ENCODE measurements around the gene TFCP2L1.
"Not testable (repeated sequence)": the region's sequence is repeated elsewhere in the genome, so short reads cannot be mapped to it uniquely, and the experiment has no call there.

The TFCP2L1 gene

GRCh38 chr2:121269436-121269835 is 15.6 kb downstream of the TFCP2L1 start:
- not testable (repeated sequence) for DNase-seq (ENCODE audit: low read depth in 1 of 2, low spot score in 1 of 2)

DNA sequence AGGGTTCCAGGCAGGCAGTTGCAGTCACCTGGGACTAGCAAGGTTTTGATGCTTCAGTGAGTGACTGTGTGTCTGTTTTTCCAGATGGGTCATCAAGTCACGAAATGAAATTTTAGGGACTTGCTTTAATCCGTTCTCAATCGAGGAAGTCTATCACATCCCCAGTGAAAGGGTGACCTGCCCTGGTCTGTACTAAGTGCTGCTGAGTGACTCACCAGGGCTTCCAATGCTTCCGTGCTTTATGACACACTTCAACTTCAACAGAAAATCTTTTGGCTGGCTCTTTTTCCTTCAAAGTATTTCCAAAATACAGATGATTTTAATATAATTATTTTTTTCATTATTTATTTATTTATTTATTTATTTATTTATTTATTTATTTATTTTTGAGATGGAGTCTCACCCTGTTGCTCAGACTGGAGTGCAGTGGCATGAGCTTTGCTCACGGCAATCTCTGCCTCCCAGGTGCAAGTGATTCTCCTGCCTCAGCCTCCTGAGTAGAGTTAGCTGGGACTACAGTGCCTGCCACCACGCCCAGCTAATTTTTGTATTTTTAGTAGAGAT is 18.4 kb downstream of the TFCP2L1 start:
- DNase-seq (ENCODE audit: low read depth in 1 of 2, low spot score in 1 of 2) = no peak

DNA sequence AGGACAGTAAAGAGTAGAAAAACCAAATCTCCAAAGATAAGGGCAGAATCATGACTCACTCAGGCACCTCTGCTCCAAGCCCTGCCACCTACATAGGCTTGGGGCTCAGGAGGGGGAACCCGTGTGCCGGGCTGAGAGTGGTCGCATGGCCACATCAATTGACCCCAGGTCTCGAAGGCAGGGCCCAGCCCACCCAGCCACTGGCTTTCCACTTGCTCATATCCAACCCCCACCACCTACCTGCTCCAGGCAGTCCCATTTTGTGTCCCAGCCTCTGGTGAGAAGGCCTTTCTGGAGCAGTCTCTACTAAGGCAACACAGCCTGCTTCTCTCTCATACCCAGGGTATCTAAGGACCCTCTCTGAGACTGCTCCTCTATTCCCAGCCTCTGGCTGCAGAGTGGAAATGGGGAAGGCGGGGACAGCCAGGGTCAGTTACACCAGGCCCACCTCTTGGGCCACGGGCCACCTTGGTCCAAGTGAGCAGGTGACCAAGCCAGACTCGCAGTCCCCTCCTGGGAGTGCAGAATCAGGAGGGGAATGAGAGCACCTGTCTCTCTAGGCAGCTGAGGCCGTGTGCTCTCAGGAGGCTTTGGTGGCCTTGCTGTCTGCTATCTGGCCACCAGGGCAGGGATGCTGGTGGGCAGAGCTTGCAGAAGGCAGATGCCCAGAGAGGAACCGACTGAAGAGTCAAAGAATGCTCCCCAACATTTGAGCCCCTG is 20.8 kb downstream of the TFCP2L1 start:
- DNase-seq (ENCODE audit: low read depth in 1 of 2, low spot score in 1 of 2) = no peak

DNA sequence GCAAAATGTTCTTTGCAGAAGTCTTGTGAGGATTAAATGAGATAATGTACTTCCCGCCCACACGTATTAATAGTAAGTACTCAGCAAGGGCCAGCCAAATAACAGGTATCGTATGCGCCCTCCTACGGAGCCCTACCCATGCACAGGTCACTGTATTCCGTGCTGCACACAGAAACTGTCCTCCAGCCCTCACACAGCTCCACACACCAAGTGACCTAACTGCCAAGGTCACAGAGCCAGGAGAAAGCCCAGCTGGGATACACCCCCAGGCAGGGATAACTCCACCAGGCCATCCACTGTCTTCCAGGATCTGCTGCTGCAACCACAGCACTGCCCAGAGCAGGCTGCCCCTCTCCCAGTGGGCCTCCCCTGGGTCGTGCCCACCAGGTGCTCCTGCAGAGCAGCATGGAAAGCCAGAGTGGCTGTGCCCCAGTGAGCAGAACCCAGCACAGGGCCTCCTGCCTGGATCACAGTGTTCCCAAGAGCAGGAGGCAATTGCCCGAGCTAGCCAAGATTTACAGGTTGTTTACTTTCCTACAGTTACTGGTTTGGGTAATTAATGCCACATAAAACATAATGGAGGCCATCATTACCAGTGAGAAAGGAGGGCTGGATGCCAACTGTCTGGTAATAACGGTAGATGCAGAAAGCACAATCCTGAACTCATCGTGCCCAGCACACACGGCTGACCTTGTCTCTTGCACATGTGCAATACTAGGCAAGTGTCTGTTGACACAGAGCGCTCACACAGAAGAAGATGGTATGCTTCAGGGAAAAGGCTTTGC is 24.4 kb downstream of the TFCP2L1 start:
- DNase-seq (ENCODE audit: low read depth in 1 of 2, low spot score in 1 of 2) = no peak

DNA sequence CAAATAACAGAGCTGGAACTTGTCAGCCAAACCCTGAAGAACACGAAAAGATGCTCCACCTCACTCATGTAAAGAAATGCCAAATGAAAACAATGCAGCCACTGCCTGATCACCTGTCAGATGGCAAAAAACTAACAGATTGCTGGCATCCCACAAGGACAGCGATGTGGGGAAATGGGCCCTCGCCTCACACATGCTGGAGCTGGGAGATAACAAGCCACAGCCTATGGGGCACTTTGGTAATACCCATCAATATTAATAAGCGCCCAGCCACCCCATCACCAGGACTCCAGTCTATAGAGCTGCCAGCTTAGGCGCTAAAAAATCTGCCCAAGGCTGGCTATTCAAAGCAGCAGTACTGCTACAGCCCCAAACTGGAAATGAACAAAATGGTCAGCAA is 27.0 kb downstream of the TFCP2L1 start:
- no peak for DNase-seq (ENCODE audit: low read depth in 1 of 2, low spot score in 1 of 2)

DNA sequence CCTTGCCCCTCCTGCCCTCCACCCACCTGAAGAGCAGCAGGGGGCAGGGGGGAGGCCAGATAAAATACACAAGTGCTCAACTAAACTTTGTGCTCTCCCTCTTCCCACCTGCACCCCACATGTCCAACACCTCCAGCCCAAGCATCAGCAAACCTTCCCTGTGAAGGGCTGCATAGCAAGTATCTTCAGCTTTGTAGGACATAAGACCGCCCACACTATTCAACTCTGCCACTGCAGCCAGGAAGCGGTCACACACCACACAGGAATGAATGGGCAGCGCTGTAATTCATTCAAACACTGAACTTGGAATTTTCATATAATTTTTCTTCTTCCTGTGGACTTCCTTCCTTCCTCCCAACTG is 27.5 kb downstream of the TFCP2L1 start:
- DNase-seq (ENCODE audit: low read depth in 1 of 2, low spot score in 1 of 2) = no peak

DNA sequence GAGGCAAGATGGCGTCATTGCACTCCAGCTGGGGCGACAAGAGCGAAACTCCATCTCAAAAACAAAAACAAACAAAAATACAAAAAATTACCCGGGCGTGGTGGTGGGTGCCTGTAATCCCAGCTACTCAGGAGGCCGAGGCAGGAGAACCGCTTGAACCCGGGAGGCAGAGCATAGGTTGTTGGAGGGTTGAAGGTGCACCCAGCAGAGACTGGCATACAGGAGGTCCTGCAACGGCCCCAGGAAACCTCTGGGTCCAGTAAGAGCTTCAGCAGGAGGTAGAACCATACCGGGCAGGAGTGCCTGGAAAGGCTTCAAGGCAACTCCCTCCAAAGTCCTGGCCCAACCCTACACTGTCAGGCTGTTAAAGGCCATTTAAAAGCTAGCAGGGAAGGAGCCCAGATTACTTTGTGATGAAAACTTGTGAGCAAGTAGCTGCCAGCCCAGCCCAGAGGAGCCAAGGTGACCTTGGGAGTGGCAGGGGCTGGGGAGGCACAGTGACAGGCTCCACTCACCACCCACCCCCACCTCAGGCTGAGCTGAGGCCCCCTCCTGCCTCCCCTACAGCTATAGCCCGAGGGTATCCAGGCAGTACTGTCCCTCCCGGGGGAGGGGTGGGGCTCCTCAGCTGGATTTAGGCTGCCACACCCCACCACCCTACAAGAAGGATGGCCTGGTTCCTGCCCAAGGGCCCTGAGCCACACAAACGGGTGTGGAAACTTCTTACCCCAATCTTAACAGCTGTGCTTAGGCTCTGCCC is 28.1 kb downstream of the TFCP2L1 start:
- no peak for DNase-seq (ENCODE audit: low read depth in 1 of 2, low spot score in 1 of 2)

GRCh38 chr2:121255358-121255757 is 29.6 kb downstream of the TFCP2L1 start:
- no peak for DNase-seq (ENCODE audit: low read depth in 1 of 2, low spot score in 1 of 2)

GRCh38 chr2:121254748-121255147 is 30.3 kb downstream of the TFCP2L1 start:
- DNase-seq (ENCODE audit: low read depth in 1 of 2, low spot score in 1 of 2) = no peak

DNA sequence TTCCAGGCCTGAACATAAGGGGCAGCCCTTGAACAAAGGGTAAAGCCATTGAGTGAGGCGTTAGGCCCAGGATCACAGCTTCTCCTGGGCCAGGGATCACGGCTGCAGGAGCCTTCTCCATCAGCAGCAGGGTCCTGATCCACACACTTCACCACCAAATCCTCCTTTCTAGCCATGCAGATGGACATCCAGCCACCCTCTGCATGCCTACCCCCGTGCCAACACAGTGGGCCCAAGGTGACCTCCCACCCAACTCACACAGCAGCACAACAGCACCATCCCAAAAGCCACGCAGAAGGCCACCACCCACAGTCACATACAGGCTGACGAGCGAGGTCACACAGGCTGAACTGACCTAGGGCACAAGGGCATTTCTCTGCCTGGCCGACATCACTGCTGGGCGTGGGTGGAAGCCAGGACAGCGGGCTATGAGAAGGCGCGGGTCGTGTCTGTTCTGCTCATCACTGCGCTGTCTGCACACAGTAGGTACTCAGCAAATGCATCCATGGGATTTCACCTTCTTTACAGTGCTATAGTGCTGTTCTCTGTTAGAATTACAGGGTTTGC is 31.2 kb downstream of the TFCP2L1 start:
- DNase-seq (ENCODE audit: low read depth in 1 of 2, low spot score in 1 of 2) = no peak

GRCh38 chr2:121253021-121253673 is 31.9 kb downstream of the TFCP2L1 start:
- no peak for DNase-seq (ENCODE audit: low read depth in 1 of 2, low spot score in 1 of 2)

- no peak for DNase-seq (ENCODE audit: low read depth in 1 of 2, low spot score in 1 of 2)
These were observed 33.5 kb downstream of the TFCP2L1 start for GRCh38 chr2:121251497-121251896.

DNA sequence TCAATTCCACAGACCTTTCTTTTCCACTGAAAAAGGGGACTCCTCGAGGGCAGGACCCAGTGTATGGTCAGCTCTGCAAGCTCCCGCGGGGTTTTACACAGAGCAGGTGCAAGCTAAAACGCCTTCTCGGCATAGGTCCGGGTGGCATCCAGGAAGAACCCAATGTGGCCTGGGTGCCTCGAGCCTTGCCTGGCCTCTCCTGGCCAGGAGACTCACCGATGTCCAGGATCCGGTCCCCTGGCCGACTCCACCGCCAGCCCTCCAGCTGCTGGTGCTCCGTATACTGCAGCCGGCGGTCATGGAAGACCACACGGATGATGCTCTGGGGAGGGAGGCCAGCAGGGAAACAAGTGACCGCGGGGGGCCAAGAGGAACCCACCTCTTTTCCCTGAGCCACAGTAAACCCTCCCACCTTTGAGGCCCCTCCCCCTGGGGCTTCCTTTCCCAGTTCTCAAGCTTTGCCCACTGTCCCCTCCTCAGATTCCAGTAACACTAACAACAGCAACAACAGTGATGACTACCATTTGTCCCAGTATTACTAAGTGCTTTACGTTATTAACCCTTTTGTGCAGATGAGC is 36.1 kb downstream of the TFCP2L1 start:
- no peak for DNase-seq (ENCODE audit: low read depth in 1 of 2, low spot score in 1 of 2)

- no peak for DNase-seq (ENCODE audit: low read depth in 1 of 2, low spot score in 1 of 2)
These were observed 37.0 kb downstream of the TFCP2L1 start for GRCh38 chr2:121247971-121248370.

- no peak for DNase-seq (ENCODE audit: low read depth in 1 of 2, low spot score in 1 of 2)
These were observed 37.5 kb downstream of the TFCP2L1 start for GRCh38 chr2:121247534-121247933.

DNA sequence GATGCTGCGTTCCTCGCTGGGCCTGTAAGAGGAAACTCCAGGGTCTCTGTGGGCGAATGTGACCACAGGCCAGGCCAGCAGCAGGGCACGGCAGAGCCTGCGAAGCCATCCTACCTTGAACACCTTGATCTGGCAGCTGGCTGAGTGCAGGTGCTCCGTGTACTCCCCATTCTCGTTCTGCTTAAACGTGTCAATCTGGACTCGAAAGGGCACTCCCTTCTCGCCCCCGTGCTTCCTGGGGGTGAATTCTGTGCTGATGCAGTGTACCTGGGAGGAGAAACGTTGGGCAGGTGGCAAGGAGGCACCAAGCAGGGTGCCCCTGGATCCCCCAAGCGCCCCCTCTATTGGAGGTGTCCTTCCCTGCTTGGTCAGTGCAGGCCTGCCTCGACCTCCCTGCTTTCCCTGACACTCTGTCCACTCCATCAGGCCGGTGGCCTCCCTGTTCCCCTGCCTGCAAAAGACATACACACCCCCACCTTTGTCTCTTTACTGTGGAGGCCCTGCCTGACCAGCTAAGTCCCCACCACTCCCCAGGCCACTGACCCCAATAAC is 38.2 kb downstream of the TFCP2L1 start:
- no peak for DNase-seq (ENCODE audit: low read depth in 1 of 2, low spot score in 1 of 2)

GRCh38 chr2:121245913-121246312 is 39.1 kb downstream of the TFCP2L1 start:
- DNase-seq (ENCODE audit: low read depth in 1 of 2, low spot score in 1 of 2) = no peak

DNA sequence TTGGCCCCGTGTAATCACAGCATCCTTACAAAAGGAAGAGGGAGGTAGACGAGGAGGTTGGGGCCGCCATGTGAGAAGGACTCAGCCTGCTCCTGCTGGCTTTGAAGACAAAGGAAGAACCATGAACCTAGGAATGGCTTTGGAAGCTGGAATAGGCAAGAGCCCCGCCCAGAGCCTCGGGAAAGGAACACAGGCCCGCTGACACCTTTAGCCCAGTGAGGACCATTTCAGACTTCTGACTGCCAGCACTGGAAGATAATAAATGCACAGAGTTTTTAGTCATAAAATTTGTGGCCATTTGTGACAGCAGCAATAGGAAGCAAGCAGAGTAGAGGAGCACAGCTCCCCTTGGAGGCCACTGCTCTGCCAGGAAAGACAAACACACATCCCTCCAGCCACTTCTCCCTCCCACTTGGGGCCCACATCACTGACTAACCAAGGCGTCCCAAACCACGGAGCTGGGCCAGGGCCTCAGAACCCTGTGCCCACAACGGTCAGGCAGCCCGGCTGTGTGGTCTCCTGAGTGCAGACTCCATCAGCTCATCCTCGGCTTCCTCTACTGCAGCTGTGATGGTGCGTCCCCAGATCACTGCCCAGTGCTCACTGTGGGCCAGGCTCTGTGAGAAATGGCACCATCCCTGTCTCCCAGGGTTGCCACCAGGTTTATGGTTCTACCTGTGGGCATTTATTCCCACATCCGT is 39.7 kb downstream of the TFCP2L1 start:
- no peak for DNase-seq (ENCODE audit: low read depth in 1 of 2, low spot score in 1 of 2)

DNA sequence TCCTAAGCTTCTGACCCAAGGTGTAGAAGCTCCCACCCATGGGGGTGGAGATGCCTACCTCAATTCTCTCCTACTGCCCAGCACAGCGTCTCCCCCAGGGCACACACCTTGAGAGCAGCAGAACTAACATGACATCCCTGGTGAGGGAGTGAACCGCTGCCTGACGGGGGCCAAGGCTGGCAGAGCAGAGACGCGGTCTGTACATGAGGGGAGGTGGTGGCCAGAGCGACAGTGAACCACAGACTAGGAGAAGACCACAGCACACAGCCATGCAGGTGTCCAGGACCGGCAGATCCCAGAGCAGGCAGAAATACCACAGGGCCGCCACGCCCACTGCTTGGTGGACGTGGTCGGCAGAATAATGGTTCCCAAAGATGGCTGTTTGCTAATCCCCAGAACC is 40.4 kb downstream of the TFCP2L1 start:
- DNase-seq (ENCODE audit: low read depth in 1 of 2, low spot score in 1 of 2) = no peak
